UCSD-AML1 (cell line): Measurements from ENCODE around the gene SLC36A4.
"Not testable (repeated sequence)": the region's sequence is repeated elsewhere in the genome, so short reads cannot be mapped to it uniquely, and the experiment has no call there.

Experiments
- DNase-seq: peaks from one replicate; lab custom pipeline; 2025; ENCODE audit not compliant: unreplicated experiment; lab: John Stamatoyannopoulos, UW

Gene SLC36A4

GRCh38 chr11:93197380-93198214 is at the start of gene SLC36A4:
TSS of gene SLC36A4 (minus strand) at chr11:93197991. CDS start at chr11:93197832, 159 bp downstream.
- DNase-seq: peak; percentile 73

DNA sequence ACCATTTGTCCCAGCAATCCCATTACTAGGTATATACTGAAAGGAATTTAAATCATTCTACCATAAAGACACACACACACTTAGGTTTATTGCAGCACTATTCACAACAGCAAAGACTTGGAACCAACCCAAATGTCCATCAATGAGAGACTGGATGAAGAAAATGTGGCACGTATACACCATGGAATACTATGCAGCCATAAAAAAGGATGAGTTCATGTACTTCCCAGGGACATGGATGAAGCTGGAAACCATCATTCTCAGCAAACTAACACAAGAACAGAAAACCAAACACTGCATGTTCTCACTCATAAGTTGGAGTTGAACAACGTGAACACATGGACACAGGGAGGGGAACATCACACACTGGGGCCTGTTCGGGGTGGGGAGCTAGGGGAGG is 49.0 kb upstream of the SLC36A4 start:
- DNase-seq: not testable (repeated sequence)

DNA sequence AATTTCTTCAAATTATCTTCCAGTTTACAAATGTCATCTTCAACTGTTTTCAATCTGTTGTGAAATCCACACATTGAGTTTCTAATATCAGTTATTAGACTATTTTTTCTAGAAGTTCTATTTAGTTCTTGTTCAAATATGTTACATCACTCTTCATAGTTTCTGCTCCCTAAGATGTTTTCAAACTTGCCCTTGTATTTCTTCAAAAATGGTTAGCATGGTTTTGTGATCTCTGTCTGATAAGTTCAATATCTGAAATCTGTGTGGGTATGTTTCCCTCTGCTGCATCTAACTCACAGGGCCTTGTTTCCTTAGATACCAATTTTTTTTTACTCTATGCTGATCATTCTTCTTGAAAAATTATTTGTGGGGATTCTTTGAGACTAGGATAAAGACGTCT is 46.2 kb upstream of the SLC36A4 start:
- DNase-seq: no peak

- no peak for DNase-seq
Observed at GRCh38 chr11:93239966-93240365, 42.2 kb upstream of the SLC36A4 start.

DNA sequence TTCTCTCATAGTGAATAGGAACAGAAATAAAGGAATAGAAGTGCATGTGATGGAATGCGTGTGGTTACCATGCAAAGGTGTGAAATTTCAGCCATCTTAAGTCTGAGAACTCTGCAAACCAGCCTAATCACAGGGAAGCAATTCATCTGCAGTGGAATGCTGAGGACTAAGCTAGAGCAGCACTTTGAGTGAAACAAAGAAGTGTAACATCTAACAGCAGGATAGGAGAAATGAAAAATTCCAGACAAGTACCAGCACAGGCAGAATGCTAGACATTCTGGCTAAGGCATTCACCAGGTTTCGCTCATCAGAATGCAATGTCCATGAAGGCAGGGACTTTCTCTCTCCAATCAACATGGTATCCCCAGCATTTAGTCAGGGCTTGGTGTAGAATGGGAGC is 41.2 kb upstream of the SLC36A4 start:
- DNase-seq: no peak

DNA sequence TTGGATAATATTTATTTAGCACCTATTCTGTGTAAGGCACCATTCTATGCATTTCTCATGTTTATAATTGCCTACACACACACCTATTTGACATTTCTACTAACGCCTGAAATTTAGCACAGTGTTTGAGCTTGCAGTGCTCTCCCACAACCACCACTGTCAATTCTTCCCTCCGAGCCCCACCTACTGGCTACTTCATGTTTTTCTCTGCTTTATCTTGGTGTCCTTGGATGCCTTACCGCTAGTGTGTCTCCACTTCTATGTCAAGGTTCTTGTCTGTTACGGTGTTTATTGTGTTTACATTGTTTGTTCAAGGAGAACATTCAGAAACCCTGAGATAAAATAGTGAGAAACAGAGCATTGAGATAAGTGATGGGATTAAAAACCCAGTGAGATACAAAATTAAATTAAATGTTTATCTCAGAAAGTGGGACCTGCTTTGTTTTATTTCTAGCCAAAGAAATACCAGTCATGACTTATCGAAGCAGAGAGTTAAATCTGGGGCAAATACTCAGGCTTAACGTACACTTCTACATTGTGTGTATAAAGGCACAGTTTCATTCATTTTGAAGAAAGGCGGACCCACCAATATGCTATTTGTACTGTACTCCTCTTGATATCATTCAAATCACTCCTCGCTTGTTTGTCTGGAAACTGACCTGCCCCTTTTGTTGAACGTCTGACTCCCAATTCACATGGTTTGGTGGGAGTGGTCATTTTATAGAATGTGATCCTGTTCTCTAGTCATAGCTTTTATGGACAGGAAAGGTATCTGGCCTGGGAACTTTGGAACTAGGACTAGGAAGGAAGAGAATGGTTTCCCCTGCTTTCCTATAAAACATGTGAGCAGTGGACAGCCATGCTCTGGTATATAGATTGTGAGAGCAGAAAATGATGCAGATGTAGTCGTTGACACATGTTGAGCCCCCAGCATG is 39.2 kb upstream of the SLC36A4 start:
- DNase-seq: peak; percentile 7

- peak; percentile 67 for DNase-seq
Observed at GRCh38 chr11:93234602-93235207, 36.9 kb upstream of the SLC36A4 start.

- DNase-seq: no peak
Observed at GRCh38 chr11:93229876-93230275, 32.1 kb upstream of the SLC36A4 start.

DNA sequence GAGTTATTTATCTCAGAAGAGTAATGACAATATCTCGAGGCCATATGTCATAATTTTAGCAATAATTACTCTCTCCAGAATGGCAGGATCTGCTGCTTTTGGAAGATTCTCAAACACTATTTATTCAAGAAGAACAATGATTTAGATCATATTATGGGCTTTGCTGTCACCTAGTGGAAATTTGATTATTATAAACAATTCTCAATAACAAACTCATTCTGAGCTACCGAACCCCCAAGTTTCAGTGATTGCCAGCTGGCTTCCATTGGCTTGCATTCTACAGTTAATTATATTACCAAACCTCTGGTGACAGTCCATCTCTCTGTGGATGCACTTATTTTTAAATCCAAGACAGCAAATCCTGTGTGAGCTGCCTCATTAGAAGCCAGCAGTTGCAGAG is 27.9 kb upstream of the SLC36A4 start:
- no peak for DNase-seq

- no peak for DNase-seq
Observed at GRCh38 chr11:93221539-93221938, 23.7 kb upstream of the SLC36A4 start.

GRCh38 chr11:93220078-93220477 is 22.3 kb upstream of the SLC36A4 start:
- no peak for DNase-seq

DNA sequence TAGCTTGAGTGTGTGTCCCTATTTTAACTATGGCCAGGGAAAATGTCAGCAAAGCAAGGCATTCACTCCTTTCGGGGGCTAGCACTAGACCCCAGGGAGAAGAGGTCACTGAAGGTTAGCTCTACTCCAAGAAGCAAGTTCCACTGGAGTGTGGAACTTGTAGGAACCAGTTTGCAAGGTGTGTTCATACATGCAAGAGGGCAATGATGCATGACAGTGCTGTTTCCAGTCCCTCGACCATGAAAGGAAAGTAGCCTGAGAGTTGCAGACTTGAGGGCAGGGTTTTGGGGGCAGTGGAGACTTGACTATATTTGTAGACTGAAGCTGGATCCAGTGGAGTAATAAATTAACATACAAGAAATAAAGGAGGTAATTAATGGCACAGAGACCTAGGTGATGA is 21.6 kb upstream of the SLC36A4 start:
- DNase-seq: no peak

DNA sequence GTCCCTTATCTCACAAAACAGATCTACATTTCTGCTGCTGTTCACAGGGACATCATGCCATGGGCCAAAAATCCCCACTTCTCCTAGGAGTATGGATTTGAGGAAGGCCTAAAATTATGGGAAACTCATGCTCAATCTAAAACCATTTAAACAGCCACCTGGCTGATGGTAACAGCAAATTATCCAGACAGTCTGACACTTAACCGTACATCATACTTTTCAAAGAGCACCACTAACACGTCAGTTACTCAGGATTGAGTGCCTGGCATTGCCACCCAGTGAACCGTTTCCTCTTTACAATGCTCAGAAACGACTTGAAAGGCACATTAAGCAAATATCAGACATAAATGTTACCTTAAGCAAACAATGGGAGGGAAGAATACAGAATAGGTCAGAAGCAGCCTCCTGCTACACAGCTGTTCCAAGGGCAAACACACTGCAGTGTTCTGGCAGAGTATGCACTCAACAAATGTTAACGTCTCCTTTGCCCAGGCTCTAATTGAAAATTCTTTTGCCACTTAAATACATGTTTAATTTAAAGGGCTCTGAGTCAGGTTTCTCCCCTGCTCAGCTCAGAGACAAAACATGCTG is 18.8 kb upstream of the SLC36A4 start:
- no peak for DNase-seq

- no peak for DNase-seq
Observed at GRCh38 chr11:93213622-93214021, 15.8 kb upstream of the SLC36A4 start.

- no peak for DNase-seq
Observed at GRCh38 chr11:93212094-93212493, 14.3 kb upstream of the SLC36A4 start.

- no peak for DNase-seq
Observed at GRCh38 chr11:93209466-93209865, 11.7 kb upstream of the SLC36A4 start.

DNA sequence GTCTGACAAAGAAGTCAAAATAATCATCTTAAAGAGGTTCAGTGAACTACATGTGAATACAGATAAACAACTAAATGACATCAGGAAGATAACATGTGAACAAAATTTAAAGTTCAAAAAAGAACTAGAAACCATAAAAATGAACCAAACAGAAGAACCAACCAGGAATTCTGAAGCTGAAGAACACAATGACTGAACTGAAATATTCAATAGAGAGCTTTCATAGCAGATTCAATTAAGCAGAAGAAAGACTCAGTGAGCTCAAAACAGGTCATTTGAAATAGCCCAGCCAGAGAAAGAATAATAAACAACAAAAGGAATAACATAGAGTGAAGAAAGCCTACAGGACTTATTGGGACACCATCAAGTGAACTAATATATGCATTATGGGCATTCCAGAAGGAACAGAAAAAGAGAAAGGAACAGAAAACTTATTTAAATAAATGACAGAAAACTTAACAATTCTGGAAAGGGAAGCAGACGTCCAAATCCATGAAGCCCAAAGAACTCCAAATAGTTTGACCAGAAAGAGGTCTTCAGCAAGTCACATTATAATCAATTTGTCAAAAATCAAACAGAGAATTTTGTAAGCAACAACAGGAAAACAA is 11.0 kb upstream of the SLC36A4 start:
- DNase-seq: no peak

- no peak for DNase-seq
Observed at GRCh38 chr11:93199616-93200015, 1.8 kb upstream of the SLC36A4 start.

- DNase-seq: no peak
Observed at GRCh38 chr11:93198215-93198845, 539 bp upstream of the SLC36A4 start.

DNA sequence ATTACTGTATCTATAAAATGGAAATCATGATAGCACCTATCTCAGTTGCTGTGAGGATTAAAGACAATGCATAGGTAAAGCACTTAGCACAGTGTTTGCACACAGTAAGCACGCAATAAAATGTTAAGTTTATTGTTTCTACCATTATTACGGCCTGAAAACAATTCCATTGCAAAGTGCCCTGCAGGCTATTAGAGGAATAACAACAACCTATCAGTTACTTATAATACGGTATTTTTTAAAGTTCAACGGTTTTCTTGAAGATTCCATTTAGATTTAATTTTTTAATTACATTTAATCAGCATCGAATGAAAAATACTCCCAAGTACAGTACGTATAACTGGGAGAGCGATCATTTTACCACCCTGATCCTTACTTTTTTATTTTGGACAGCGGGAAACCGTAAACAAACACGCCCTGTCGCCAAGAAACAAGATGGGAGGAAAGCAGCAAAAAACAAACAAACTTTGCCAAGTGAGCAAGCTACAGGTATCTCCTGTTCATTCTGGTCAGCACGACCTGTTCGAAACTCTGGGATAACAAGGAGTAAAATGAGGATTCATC is 893 bp downstream of the SLC36A4 start:
- no peak for DNase-seq
